GM18907 (cell line): ENCODE measurements around the gene SYN1.

Experiments used
- ATAC-seq: cut with Tn5 transposase; IDR thresholded peaks from one replicate; pipeline ENCODE4 v1.9.1; 2021; ENCODE audit warnings: mild to moderate bottlenecking, moderate library complexity; ENCODE audit not compliant: unreplicated experiment

Gene SYN1

DNA sequence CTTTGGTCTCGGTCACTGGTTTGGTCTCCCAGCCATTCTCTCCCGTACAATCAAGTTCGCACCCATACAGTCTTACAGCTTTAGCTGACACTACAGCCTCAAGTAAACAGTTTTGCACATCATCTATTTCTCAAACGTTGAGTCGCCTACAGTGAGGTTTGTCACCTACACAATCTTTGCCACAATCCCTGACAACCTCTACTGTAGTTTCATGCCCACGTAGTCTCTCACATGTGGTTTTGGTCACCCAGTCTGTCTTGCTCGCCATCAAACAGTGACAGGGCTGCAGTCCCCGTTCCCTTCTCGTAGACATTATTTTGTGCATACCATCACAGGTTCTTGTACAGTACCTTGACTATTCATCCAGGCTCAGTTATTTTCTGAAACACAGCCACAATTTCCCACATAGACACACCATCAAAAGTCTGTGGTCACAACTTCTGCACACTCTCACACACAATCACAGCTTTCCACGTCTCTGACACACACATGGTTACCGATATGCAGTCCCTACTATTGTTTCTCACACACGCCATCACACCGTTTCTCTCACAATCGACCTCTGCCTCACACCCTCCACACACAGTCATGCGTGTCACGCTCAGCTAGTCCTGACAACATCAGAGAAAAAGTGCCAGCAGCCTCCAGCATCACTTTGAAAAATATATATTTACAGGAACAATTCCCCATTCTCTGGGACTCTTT, 15.4 kb upstream of the SYN1 start:
- no peak for ATAC-seq

- no peak for ATAC-seq
Measured at GRCh38 chrX:47633689-47634590, 14.3 kb upstream of the SYN1 start.

GRCh38 chrX:47632666-47633065, 13.0 kb upstream of the SYN1 start:
- ATAC-seq: no peak

GRCh38 chrX:47631676-47632075, 12.0 kb upstream of the SYN1 start:
- ATAC-seq: no peak

DNA sequence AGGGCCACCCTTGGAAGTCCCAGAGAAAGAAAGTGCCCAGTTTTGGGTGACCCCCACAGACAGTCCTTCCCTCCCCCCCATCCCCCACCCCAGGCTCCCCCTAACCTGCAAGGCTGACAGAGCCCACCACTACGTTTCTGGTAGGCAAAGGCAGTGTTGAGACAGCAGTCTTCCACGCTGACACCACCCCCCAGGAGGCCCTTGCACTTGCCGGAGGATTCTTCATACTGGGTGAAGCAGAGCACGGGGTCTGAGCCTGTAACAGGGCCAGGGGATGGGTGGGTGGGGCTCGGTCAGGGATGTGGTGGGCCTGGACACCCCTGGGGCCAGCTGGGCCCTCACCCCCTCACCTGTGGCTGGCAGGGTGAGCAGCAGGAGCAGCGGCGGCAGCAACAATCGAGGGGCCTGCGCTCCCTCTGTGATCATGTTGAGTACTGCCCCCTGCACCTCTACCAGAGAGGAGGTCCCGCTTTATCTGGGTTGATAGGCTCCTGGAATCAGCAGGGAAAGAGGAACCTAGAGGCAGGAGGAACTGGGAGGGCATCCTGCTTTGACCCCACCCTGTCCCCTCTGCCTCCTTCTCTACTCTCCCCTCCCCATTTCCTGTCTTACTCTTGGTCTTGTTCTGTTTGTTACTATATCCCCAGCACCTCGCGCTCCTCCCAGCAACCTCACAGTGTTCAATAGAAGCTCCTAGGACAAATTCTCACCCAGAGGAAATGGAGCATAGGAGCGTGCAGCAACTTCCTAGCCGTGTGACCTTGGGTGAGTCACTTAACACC, 10.0 kb upstream of the SYN1 start, which contains the start of gene CFP:
Gene CFP, minus strand, starts transcription at position 512 of the 782 bp plus-strand sequence. Its CDS starts 86 bp downstream, at position 426.
- ATAC-seq: no peak

GRCh38 chrX:47628982-47629381, 9.3 kb upstream of the SYN1 start:
- ATAC-seq: no peak

DNA sequence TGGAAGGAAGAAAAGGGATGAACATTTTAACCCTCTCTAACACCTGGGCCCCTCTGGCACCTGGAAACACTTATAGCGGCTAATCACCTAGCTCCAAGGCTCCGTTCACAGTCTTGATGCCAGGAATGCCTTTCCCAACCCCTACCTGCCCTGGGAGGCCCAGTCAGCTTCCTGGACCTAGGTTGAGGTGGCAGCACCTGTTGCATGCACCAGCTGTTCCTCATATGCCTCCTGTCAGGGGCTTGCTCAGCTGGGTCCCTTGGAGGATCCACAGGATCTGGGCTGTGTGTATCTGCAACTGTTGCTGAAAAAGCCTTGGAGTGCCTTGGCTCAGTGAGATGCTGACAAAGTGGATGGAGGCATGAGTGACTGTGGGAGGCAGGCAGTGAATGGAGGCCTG, 5.7 kb upstream of the SYN1 start:
- ATAC-seq: no peak

DNA sequence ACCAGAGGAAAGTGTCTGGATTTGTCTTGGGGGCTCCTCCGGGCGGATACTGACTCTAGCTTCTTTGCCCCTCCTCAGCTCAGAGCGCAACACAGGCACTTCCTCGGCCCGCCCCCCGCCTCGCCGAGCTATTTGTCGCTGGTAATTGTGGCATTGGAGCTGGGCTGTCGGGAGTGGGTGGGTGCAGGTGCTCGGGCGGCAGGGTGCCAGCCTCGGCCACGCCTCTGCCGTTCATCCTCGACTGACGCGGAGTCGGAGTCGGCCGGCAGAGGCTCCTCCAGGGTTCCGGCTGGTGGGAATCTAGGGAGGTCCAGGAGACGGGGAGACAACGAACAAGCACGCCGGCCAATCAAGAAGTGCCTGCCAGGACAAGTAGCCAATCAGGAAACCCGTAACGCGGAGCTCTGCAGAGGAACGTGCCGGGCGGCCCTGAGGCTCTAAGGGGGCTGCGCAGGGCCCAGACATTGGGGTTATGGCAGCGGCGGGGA, 3.9 kb upstream of the SYN1 start:
- no peak for ATAC-seq

- ATAC-seq: no peak
Measured at GRCh38 chrX:47621851-47622250, 2.2 kb upstream of the SYN1 start.

- ATAC-seq: no peak
Measured at GRCh38 chrX:47620303-47620685, 637 bp upstream of the SYN1 start.

DNA sequence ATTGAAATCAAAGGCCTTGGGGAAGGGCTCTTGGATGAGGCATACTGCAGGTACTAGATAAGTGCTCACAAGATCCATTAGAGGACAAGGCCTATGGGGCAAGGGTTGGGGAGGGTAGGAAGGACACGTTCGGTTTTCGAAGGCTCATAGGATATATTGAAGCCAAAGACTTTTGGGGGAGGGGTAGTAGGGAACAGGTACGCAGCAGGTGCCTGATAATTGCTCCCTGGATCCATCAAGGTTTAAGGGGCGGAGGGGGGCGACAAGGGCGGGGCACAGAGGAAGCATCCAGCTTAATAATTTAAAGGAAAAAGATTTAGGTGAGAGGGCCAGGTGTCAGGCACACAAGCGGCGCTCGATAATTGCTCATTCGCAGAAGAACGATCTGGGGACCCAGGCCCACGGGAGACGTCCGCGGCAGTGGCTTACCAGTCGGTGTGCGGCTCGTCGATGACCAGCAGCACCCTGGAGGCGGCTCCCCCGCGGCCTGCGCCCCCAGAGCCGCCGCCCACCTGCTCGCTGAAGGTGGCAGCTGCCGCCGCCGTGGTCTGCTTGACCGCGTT, 653 bp downstream of the SYN1 start:
- no peak for ATAC-seq

DNA sequence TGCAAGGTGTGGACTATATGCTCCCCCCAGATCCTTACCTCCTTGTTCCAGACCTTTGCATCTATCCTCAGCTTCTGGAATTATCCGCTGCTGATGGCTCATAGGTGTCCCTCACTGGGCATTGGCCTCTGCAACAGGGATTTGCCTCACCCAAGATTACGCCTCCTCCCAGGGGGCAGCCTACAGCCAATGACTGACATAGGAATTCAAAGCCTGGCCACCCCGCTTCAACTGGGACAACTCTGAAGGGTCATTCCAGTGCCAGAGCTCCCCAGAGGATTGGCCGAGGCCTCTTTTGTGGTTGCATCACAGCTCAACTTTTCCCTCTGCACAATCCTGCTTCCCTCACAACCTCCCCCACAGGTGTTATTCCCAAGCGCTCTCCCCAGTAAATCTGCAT, 5.0 kb downstream of the SYN1 start:
- no peak for ATAC-seq

DNA sequence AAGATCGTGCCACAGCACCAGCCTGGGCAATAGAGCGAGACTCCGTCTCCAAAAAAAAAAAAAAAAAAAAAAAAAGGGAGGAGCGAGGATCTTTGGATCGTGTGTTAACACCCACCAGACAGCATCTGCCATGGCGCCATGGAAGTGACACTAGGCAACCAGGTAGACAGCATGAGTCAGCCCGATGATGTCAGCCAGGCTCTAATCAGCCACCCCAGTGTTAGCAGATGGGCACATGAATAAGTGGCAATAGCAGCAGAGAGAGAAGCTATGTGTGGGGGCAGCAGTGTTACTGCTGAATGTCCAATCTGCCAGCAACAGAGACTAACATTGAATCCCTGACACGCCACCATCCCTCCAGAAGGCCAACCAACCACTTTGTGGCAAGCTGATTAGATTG, 6.6 kb downstream of the SYN1 start:
- no peak for ATAC-seq

- no peak for ATAC-seq
Measured at GRCh38 chrX:47612418-47612817, 7.2 kb downstream of the SYN1 start.

DNA sequence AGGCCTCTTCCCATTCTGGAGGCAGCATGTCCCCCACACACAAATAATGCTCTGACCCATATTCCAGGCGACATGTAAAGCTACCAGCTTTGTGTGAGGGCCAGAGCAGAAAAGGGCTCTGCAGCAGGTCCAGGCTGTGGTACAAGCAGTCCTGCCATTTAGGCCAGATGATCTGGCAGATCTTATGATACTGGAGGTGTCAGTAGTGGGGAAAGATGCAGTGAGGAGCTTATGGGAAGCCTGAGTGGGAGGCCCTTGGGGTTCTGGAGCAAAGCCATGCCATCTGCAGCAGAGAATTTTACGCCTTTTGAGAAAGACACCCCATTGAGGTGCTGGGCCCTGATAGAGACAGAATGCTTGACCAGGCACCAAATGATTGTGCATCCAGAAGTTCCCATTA, 7.7 kb downstream of the SYN1 start:
- ATAC-seq: no peak

- ATAC-seq: no peak
Measured at GRCh38 chrX:47611489-47611888, 8.2 kb downstream of the SYN1 start.

DNA sequence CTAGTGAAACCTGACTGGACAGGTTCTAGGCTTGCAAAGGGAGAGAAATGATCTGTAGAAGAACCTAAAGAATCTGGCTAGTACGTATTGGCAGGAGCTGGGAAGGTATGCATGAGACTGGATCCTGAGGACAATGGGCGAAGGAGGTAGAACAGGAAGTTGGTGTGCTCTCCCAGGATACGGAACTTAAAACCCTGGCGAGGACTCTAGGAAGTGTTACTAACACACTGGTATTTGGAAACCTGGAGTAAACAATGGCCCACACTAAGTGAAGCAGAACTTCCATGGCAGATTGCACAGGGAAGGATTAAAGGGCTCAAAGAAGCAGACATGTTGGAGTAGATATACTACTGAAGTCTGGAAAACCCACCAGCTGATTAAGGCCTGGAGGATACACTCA, 9.1 kb downstream of the SYN1 start:
- no peak for ATAC-seq

GRCh38 chrX:47608130-47608810, 11.4 kb downstream of the SYN1 start:
- no peak for ATAC-seq

DNA sequence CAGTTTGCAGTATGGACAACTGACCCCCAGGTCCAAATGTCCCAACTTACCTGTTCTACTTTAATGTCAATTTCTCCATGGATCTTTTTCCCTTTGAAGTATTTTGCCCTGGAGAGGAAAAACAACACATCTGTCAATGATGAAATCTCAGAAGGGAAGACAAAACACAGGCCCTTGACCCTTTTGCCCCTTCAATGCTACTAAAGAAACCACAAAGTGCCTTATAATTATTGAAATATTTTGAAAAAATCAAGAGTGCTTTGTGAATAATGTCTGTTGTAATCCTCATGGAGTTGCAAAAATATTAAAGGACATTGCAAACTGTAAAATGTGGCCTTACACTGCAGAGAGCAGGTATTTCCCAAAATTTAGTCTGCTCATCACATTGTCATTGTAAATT, 12.6 kb downstream of the SYN1 start:
- no peak for ATAC-seq

DNA sequence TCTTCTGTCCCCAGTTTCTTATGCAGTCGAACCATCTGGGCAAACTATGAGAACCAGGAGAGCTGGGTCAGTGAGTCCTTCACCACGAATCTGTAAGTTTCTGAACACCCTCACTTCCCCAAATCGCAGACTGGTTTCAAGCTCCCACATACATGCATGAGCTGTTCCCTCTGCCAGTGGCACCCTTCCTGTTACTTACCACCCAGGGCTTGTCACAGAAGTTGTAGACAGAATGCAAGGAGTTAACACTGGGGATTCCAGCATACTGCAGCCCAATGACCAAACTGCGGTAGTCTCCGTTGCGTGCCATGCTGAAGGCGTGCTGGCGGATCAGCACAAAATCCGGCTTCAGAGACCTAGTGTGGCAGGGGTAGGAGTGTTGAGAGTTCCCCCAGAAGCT, 14.6 kb downstream of the SYN1 start:
- ATAC-seq: no peak
